Measurements from ENCODE around the gene KCTD14. TPM values are rescaled to one million over a fixed set of nuclear protein-coding genes. Genes with fewer than 3 reads are reported as not detected.

Gene KCTD14
- total RNA-seq, 2 experiments from 2014 or later: not detected

- peak; percentile 83 for DNase-seq (ENCODE audit: low spot score)
- Histone ChIP-seq H3K36me3 (ENCODE audit: insufficient read depth, low read length) (no peaks in the 10 kb centered on the region), H2AFZ (ENCODE audit: low read length) (peak overlapping the region; percentile 81), H3K9me2 (ENCODE audit: insufficient read depth, low read length) (no peaks in the 10 kb centered on the region), H4K20me1 (ENCODE audit: insufficient read depth, low read length) (no peaks in the 10 kb centered on the region), H3K27ac (ENCODE audit: low read depth, low read length, poor library complexity, severe bottlenecking) (peak overlapping the region; percentile 91), H3K4me2 (ENCODE audit: low read length) (peak overlapping the region; percentile 57), H3K4me1 (ENCODE audit: insufficient read depth, low read length, poor library complexity, severe bottlenecking) (peaks cover 32% of the 10 kb centered on the region), H3K79me2 (ENCODE audit: insufficient read depth, low read depth, low read length) (no peaks in the 10 kb centered on the region), H3K4me3 (ENCODE audit: low read depth, low read length, poor library complexity, severe bottlenecking) (no peak overlapping the region), H3K9me3 (ENCODE audit: low read length) (no peaks in the 10 kb centered on the region)
- peak; percentile 88 for TF ChIP-seq CTCF (conservative IDR thresholded peaks at IDR 0.05; ENCODE audit: low read length)
- TF ChIP-seq EZH2phosphoT487 (IDR thresholded peaks at IDR 0.05; ENCODE audit: borderline replicate concordance, low read depth, low read length): no peak
- CTCF ChIA-PET (ENCODE audit: unreplicated experiment): interaction anchor here (1.0 kb wide), 2 partner anchors 45 to 180 kb away, joined by 3 to 4 read pairs; no protein-coding TSS in a partner anchor
- intact Hi-C loops (cut with micrococcal nuclease; ENCODE audit: unreplicated experiment): loop anchor here (2.0 to 5.0 kb wide), 2 partner anchors 47 to 223 kb away; no protein-coding TSS in a partner anchor
- no TSS peak for BruUV-seq (replicated peaks)
- POLR2A ChIA-PET: interaction anchor here (0.5 to 1.6 kb wide), 4 partner anchors 8 to 370 kb away, joined by 3 to 4 read pairs (median 3); no protein-coding TSS in a partner anchor
Observed at GRCh38 chr11:78000193-78000592, 22.9 kb downstream of the KCTD14 start.

GRCh38 chr11:77999446-78000030, 23.5 kb downstream of the KCTD14 start:
- ChIA-PET POLR2A (interaction anchor here (0.6 to 1.6 kb wide), 6 partner anchors 8 to 369 kb away, joined by 3 to 8 read pairs (median 3); no protein-coding TSS in a partner anchor), CTCF (ENCODE audit: unreplicated experiment) (interaction anchor here (0.6 to 1.0 kb wide), 3 partner anchors 24 to 180 kb away, joined by 3 to 4 read pairs (median 3); no protein-coding TSS in a partner anchor)
- peak overlapping the region; percentile 57 for H3K4me2 ChIP-seq (ENCODE audit: low read length)
- DNase-seq (ENCODE audit: low spot score): peak; percentile 80
- peaks cover 35% of the 10 kb centered on the region for H3K4me1 ChIP-seq (ENCODE audit: insufficient read depth, low read length, poor library complexity, severe bottlenecking)
- H2AFZ ChIP-seq (ENCODE audit: low read length): peak overlapping the region; percentile 81
- H3K27ac ChIP-seq (ENCODE audit: low read depth, low read length, poor library complexity, severe bottlenecking): peak overlapping the region; percentile 91
- intact Hi-C loops (cut with micrococcal nuclease; ENCODE audit: unreplicated experiment): loop anchor here (2.0 to 10.0 kb wide), 4 partner anchors 48 to 1555 kb away; partner anchors contain the start of genes ALG8 and EMSY
- H4K20me1 ChIP-seq (ENCODE audit: insufficient read depth, low read length): no peaks in the 10 kb centered on the region
- H3K36me3 ChIP-seq (ENCODE audit: insufficient read depth, low read length): no peaks in the 10 kb centered on the region
- H3K4me3 ChIP-seq (ENCODE audit: low read depth, low read length, poor library complexity, severe bottlenecking): no peak overlapping the region
- no peaks in the 10 kb centered on the region for H3K79me2 ChIP-seq (ENCODE audit: insufficient read depth, low read depth, low read length)
- BruUV-seq (replicated peaks): no TSS peak
- H3K9me2 ChIP-seq (ENCODE audit: insufficient read depth, low read length): no peaks in the 10 kb centered on the region
- TF ChIP-seq EZH2phosphoT487 (IDR thresholded peaks at IDR 0.05; ENCODE audit: borderline replicate concordance, low read depth, low read length): no peak
- no peak for TF ChIP-seq CTCF (conservative IDR thresholded peaks at IDR 0.05; ENCODE audit: low read length)
- no peaks in the 10 kb centered on the region for H3K9me3 ChIP-seq (ENCODE audit: low read length)

Data from OCI-LY7 (cell line).